H9 (cell line): ENCODE measurements around the gene ST6GAL2. TPM values are rescaled to one million over a fixed set of nuclear protein-coding genes. Genes with fewer than 3 reads are reported as not detected.

Source experiments
- DNase-seq: peaks from one replicate; pipeline ENCODE4 v3.0.0-alpha.2; 2017
- H2AFZ ChIP-seq: one replicate; pipeline ENCODE4 v1.6.1; 2013; ENCODE audit warnings: mild to moderate bottlenecking, low read length, control low read depth, moderate library complexity
- H2AK5ac ChIP-seq: 2 replicates; pipeline ENCODE4 v1.6.1; 2013; ENCODE audit warnings: low read length, control low read depth, mixed read lengths; ENCODE audit not compliant: insufficient read length
- H2BK120ac ChIP-seq: one replicate; pipeline ENCODE4 v1.6.1; 2013; ENCODE audit warnings: low read depth, mild to moderate bottlenecking, low read length, control low read depth, inconsistent platforms; ENCODE audit not compliant: poor library complexity, severe bottlenecking
- H2BK12ac ChIP-seq: 2 replicates; pipeline ENCODE4 v1.6.1; 2013; ENCODE audit warnings: low read length, control low read depth, mixed read lengths, low read depth; ENCODE audit not compliant: insufficient read length
- H2BK15ac ChIP-seq: 2 replicates; pipeline ENCODE4 v1.6.1; 2013; ENCODE audit warnings: low read depth, low read length, control low read depth
- H2BK20ac ChIP-seq: one replicate; pipeline ENCODE4 v1.6.1; 2013; ENCODE audit warnings: low read depth, mild to moderate bottlenecking, low read length, control low read depth, inconsistent platforms; ENCODE audit not compliant: poor library complexity, severe bottlenecking
- H2BK5ac ChIP-seq: 2 replicates; pipeline ENCODE4 v1.6.1; 2013; ENCODE audit warnings: low read length, control low read depth, mixed read lengths; ENCODE audit not compliant: insufficient read length
- H3K14ac ChIP-seq: 2 replicates; pipeline ENCODE4 v1.6.1; 2013; ENCODE audit warnings: low read length, control low read depth; ENCODE audit not compliant: insufficient read depth
- H3K18ac ChIP-seq: 2 replicates; pipeline ENCODE4 v1.6.1; 2013; ENCODE audit warnings: low read depth, mild to moderate bottlenecking, mixed read lengths, low read length, control low read depth; ENCODE audit not compliant: insufficient read length
- H3K23ac ChIP-seq: 2 replicates; pipeline ENCODE4 v1.6.1; 2013; ENCODE audit warnings: low read length, control low read depth, mixed read lengths, low read depth; ENCODE audit not compliant: insufficient read length
- H3K23me2 ChIP-seq: 2 replicates; pipeline ENCODE4 v1.6.1; 2013; ENCODE audit warnings: low read depth, mild to moderate bottlenecking, mixed read lengths, low read length, control low read depth; ENCODE audit not compliant: insufficient read length, poor library complexity, severe bottlenecking
- H3K27ac ChIP-seq: 2 replicates; pipeline ENCODE4 v1.5.1; 2013; ENCODE audit warnings: low read length, control low read depth, mixed read lengths, low read depth; ENCODE audit not compliant: insufficient read length
- H3K27me3 ChIP-seq: 2 replicates; pipeline ENCODE4 v1.6.1; 2013; ENCODE audit warnings: low read length, control low read depth, inconsistent platforms; ENCODE audit not compliant: insufficient read depth
- H3K4ac ChIP-seq: 2 replicates; pipeline ENCODE4 v1.6.1; 2013; ENCODE audit warnings: low read depth, mild to moderate bottlenecking, control low read depth, inconsistent platforms, low read length, moderate library complexity
- H3K4me1 ChIP-seq: 2 replicates; pipeline ENCODE4 v1.6.1; 2013; ENCODE audit warnings: low read length, control low read depth, inconsistent platforms; ENCODE audit not compliant: insufficient read depth
- H3K4me2 ChIP-seq: 2 replicates; pipeline ENCODE4 v1.6.1; 2013; ENCODE audit warnings: low read length, control low read depth, mixed read lengths; ENCODE audit not compliant: insufficient read length, insufficient read depth
- H3K56ac ChIP-seq: 2 replicates; pipeline ENCODE4 v1.6.1; 2013; ENCODE audit warnings: low read depth, mild to moderate bottlenecking, mixed read lengths, low read length, control low read depth; ENCODE audit not compliant: insufficient read length
- H3K79me1 ChIP-seq: 2 replicates; pipeline ENCODE4 v1.6.1; 2013; ENCODE audit warnings: low read depth, mild to moderate bottlenecking, moderate library complexity, low read length, control low read depth, inconsistent platforms; ENCODE audit not compliant: insufficient read depth, poor library complexity, severe bottlenecking
- H3K79me2 ChIP-seq: 2 replicates; pipeline ENCODE4 v1.6.1; 2013; ENCODE audit warnings: low read length, control low read depth, inconsistent platforms; ENCODE audit not compliant: insufficient read depth
- H3K9ac ChIP-seq: 2 replicates; pipeline ENCODE4 v1.6.1; 2013; ENCODE audit warnings: low read length, control low read depth, mixed read lengths; ENCODE audit not compliant: insufficient read length; ENCODE audit errors: extremely low read depth
- H3K9me3 ChIP-seq: one replicate; pipeline ENCODE4 v1.6.1; 2013; ENCODE audit warnings: low read depth, low read length, inconsistent platforms; ENCODE audit not compliant: control insufficient read depth
- H3T11ph ChIP-seq: one replicate; pipeline ENCODE4 v1.6.1; 2013; ENCODE audit warnings: mild to moderate bottlenecking, low read length, control low read depth, inconsistent platforms
- H4K20me1 ChIP-seq: one replicate; pipeline ENCODE4 v1.6.1; 2013; ENCODE audit not compliant: control insufficient read depth, insufficient read length, insufficient read depth
- H4K5ac ChIP-seq: 2 replicates; pipeline ENCODE4 v1.6.1; 2013; ENCODE audit warnings: low read depth, mild to moderate bottlenecking, mixed read lengths, low read length, control low read depth; ENCODE audit not compliant: insufficient read length
- H4K8ac ChIP-seq: replicated peaks from 2 replicates; pipeline ENCODE4 v1.6.1; 2013; ENCODE audit warnings: low read length, control low read depth, mixed read lengths, low read depth; ENCODE audit not compliant: insufficient read length
- H4K91ac ChIP-seq: 2 replicates; pipeline ENCODE4 v1.6.1; 2013; ENCODE audit warnings: low read depth, mild to moderate bottlenecking, moderate library complexity, mixed read lengths, low read length, control low read depth; ENCODE audit not compliant: insufficient read length
- H3K27ac Mint-ChIP-seq, 3 experiments: 2 replicates in 2 of 3; 3 replicates in 1 of 3; pipeline ENCODE4 v1.8.0; 2020 to 2021; ENCODE audit warnings: mixed read lengths in 3 of 3, mild to moderate bottlenecking in 1 of 3, moderate library complexity in 1 of 3
- H3K27me3 Mint-ChIP-seq: 2 replicates; pipeline ENCODE4 v1.8.0; 2021; ENCODE audit warnings: low read depth, mild to moderate bottlenecking, moderate library complexity, mixed read lengths
- H3K36me3 Mint-ChIP-seq, 3 experiments: 2 replicates in 2 of 3; 3 replicates in 1 of 3; pipeline ENCODE4 v1.8.0; 2020 to 2021; ENCODE audit warnings: low read depth in 3 of 3, mixed read lengths in 3 of 3; ENCODE audit not compliant: insufficient read depth in 1 of 3
- H3K4me1 Mint-ChIP-seq, 2 experiments: 2 replicates each; pipeline ENCODE4 v1.8.0; 2020; ENCODE audit warnings: mixed read lengths in 2 of 2
- H3K4me3 Mint-ChIP-seq, 2 experiments: 2 replicates in 1 of 2; 3 replicates in 1 of 2; pipeline ENCODE4 v1.8.0; 2020 to 2021; ENCODE audit warnings: mild to moderate bottlenecking in 2 of 2, mixed read lengths in 2 of 2, moderate library complexity in 1 of 2
- H3K9me3 Mint-ChIP-seq, 2 experiments: 2 replicates in 1 of 2; 3 replicates in 1 of 2; pipeline ENCODE4 v1.8.0; 2020; ENCODE audit warnings: mild to moderate bottlenecking in 2 of 2, mixed read lengths in 2 of 2, moderate library complexity in 1 of 2
- WGBS: extraction: QIAGEN DNeasy Blood & Tissue Kit; methylation state at CpG from one replicate; pipeline ENCODE4 v1.1.7; 2013; ENCODE audit warnings: missing lambda C conversion rate, low lambda C conversion rate, mixed read lengths; ENCODE audit not compliant: insufficient read length; ENCODE audit errors: extremely low coverage; 5-methylcytosine and 5-hydroxymethylcytosine counted together
- total RNA-seq: library from RNA; stranded (reverse); gene quantifications from 2 replicates; pipeline ENCODE4 v1.2.1, GENCODE V29; 2021
- TF ChIP-seq, protein P1 (sequence below): fragments of 200-600 bp; sonication (generic); conservative IDR thresholded peaks from 3 replicates; pipeline ENCODE4 v1.8.0; 2021; ENCODE audit warnings: antibody characterized with exemption, mild to moderate bottlenecking

Gene ST6GAL2
- total RNA-seq, 1 experiment from 2014 or later = 7.6 TPM

DNA sequence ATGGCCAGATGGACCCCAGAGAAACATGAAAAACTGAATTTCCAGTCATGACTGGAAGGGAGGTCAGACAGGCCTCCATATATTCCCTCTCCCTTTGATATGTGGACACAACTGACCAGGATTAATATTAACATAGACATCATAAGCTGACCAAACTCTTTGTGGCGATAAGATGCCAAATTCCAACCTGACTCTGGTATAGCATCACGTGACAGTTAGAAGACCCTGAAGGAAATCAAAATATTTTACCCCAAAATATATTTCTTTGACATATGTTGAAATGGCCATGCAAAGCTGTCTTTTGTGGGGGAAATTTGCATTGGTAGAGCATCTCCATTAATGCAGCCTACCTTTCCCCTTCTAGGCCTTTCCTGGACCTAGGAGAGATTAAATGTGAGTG lies 36.7 kb downstream of the ST6GAL2 start:
- Histone ChIP-seq H3K23me2 (no peaks in the 10 kb centered on the region), H2AK5ac (no peak overlapping the region), H3K9me3 (no peaks in the 10 kb centered on the region), H3K9ac (no peak overlapping the region), H3K4me2 (no peak overlapping the region), H3K27me3 (no peaks in the 10 kb centered on the region), H3K23ac (no peak overlapping the region), H3K18ac (no peak overlapping the region), H2BK12ac (no peak overlapping the region), H3K14ac (no peak overlapping the region), H4K91ac (no peak overlapping the region), H3K4me1 (peaks cover 8% of the 10 kb centered on the region; the same call in 1 of the 2 replicates), H2AFZ (no peak overlapping the region), H3K56ac (no peak overlapping the region), H2BK120ac (no peak overlapping the region), H4K8ac (no peak overlapping the region), H2BK5ac (no peak overlapping the region), H3T11ph (no peak overlapping the region), H3K27ac (no peak overlapping the region), H3K79me2 (no peaks in the 10 kb centered on the region), H3K79me1 (no peaks in the 10 kb centered on the region), H2BK20ac (no peak overlapping the region), H3K4ac (no peak overlapping the region), H4K20me1 (no peaks in the 10 kb centered on the region), H4K5ac (no peak overlapping the region), H2BK15ac (no peak overlapping the region)
- H3K4me1 Mint-ChIP-seq = peaks cover 51 to 59% of the 10 kb centered on the region in 2 experiments
- no peaks in the 10 kb centered on the region; a peak in 1 of 7 replicates for H3K36me3 Mint-ChIP-seq
- H3K27ac Mint-ChIP-seq = no peak overlapping the region
- no CpG with 5 or more reads among the region's 2 CpGs for WGBS
- H3K27me3 Mint-ChIP-seq = no peaks in the 10 kb centered on the region
- H3K4me3 Mint-ChIP-seq = no peak overlapping the region
- no peaks in the 10 kb centered on the region for H3K9me3 Mint-ChIP-seq
- no peak for DNase-seq
- TF ChIP-seq, protein P1, sequence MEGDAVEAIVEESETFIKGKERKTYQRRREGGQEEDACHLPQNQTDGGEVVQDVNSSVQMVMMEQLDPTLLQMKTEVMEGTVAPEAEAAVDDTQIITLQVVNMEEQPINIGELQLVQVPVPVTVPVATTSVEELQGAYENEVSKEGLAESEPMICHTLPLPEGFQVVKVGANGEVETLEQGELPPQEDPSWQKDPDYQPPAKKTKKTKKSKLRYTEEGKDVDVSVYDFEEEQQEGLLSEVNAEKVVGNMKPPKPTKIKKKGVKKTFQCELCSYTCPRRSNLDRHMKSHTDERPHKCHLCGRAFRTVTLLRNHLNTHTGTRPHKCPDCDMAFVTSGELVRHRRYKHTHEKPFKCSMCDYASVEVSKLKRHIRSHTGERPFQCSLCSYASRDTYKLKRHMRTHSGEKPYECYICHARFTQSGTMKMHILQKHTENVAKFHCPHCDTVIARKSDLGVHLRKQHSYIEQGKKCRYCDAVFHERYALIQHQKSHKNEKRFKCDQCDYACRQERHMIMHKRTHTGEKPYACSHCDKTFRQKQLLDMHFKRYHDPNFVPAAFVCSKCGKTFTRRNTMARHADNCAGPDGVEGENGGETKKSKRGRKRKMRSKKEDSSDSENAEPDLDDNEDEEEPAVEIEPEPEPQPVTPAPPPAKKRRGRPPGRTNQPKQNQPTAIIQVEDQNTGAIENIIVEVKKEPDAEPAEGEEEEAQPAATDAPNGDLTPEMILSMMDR = no peak
